ENCODE measurements around the gene PUS10.
"Not testable (repeated sequence)": the region's sequence is repeated elsewhere in the genome, so short reads cannot be mapped to it uniquely, and the experiment has no call there.

Gene PUS10

GRCh38 chr2:60936757-60937156 lies 81.3 kb downstream of the PUS10 start:
- DNase-seq (ENCODE audit: low read depth in 1 of 2, low spot score in 1 of 2) = no peak

DNA sequence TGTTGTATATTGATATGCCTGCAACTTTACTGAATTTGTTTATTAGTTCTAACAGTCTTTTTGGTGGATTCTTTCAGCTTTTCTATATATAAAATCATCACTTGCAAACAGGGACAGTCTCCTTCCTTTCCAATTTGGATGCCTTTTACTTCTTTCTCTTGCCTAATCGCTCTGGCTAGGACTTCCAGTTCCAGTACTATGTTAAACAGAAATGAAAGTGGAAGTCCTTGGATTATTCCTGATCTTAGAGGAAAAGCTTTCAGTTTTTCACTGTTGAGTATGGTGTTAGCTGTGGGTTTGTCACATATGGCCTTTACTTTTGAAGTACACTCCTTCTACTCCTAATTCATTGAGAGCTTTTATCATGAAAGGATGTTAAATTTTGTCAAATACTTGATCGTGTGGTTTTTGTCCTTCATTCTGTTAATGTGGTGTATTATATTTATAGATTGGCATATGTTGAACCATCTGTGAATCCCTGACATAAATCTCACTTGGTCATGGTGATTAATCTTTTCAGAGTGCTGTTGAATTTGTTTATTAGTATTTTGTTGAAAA lies 83.8 kb downstream of the PUS10 start:
- no peak for DNase-seq (ENCODE audit: low read depth in 1 of 2, low spot score in 1 of 2)

GRCh38 chr2:60932954-60933353 lies 85.1 kb downstream of the PUS10 start:
- no peak for DNase-seq (ENCODE audit: low read depth in 1 of 2, low spot score in 1 of 2)

GRCh38 chr2:60932061-60932460 lies 86.0 kb downstream of the PUS10 start:
- DNase-seq (ENCODE audit: low read depth in 1 of 2, low spot score in 1 of 2) = not testable (repeated sequence)

DNA sequence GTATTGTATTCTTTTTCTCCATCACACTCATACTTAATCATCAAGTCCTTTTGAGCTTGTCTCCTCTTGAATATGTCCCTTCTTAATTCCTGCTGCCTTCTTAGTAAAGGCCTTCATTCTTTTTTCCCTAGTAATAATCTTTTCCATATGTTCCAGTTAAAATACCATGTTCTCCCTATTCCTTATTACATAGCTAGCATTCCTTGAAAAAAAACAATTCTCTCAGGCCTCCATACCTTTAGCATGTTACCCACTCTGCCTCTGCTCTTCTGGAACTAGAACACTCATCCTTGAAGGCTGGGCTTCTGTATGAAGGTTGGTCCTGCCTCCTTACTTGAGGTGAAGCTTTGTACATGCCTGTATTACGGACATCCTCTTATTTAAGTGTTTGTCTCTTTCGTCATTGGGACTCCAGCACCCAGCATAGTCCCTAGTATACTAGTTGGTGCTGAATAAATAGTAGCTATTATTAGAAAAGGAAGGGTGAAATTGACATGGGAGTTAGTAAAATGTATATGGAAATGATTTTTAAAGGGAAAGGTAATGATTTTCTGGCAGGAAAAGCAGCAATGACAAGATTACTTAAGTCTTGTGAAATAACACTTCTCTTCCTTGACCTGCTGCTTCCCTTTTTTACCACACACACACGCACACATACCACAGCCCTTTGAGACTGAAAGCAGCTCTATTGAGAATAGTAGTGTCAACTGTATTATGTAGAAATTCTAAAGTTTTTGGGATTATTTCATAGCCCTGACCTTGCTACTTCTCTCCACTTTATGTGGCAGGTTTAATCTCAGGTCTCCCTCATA lies 91.1 kb downstream of the PUS10 start:
- no peak for DNase-seq (ENCODE audit: low read depth in 1 of 2, low spot score in 1 of 2)

- no peak for DNase-seq (ENCODE audit: low read depth in 1 of 2, low spot score in 1 of 2)
Measured at GRCh38 chr2:60925994-60926740, 91.9 kb downstream of the PUS10 start.

DNA sequence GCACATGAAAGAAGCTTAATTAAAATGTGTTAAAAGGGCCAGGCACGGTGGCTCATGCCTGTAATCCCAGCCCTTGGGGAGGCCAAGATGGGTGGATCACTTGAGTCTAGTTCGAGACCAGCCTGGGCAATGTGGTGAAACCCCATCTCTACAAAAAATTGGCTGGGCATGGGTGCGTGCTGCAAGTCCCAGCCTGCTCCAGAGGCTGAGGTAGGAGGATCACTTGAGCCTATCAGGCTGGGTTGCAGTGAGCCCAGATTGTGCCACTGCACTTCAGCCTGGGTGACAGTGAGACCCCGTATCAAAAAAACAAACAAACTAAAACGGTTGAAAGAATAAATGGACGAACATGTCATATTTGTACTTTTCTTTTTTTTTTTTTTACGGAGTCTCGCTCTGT lies 110.7 kb downstream of the PUS10 start:
- no peak for DNase-seq (ENCODE audit: low read depth in 1 of 2, low spot score in 1 of 2)

GRCh38 chr2:60906395-60906794 lies 111.7 kb downstream of the PUS10 start:
- no peak for DNase-seq (ENCODE audit: low read depth in 1 of 2, low spot score in 1 of 2)

- DNase-seq (ENCODE audit: low read depth in 1 of 2, low spot score in 1 of 2) = not testable (repeated sequence)
Measured at GRCh38 chr2:60905867-60906266, 112.2 kb downstream of the PUS10 start.

GRCh38 chr2:60901296-60901695 lies 116.8 kb downstream of the PUS10 start:
- not testable (repeated sequence) for DNase-seq (ENCODE audit: low read depth in 1 of 2, low spot score in 1 of 2)

GRCh38 chr2:60899892-60900249 lies 118.2 kb downstream of the PUS10 start:
- no peak for DNase-seq (ENCODE audit: low read depth in 1 of 2, low spot score in 1 of 2)

DNA sequence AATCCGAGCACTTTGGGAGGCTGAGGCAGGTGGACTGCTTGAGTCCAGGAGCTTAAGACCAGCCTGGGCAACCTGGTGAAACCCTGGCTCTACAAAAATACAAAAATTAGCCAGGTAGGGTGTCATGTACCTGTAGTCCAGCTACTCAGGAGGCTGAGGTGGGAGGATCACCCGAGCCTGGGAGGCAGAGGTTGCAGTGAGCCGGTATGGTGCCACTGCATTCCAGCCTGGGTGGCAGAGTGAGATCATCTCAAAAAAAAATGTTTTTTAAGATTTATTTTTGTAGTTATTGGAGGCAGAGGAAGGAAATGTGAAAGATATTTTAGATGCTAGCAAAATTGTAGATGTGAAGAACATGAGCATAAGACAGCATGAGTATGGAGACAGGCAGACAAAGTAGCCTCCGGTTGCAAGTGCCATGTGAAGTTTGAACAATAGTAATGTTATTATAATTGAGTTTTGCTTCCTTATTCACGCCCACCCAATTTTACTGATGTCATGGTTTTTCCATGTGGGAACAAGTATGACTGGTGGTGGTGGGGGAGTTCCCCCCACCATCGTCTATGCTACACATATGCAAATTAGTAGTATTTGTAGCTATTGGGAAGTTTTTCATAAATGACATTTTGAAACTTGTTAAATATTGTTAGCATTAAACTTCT lies 118.7 kb downstream of the PUS10 start:
- no peak for DNase-seq (ENCODE audit: low read depth in 1 of 2, low spot score in 1 of 2)

DNA sequence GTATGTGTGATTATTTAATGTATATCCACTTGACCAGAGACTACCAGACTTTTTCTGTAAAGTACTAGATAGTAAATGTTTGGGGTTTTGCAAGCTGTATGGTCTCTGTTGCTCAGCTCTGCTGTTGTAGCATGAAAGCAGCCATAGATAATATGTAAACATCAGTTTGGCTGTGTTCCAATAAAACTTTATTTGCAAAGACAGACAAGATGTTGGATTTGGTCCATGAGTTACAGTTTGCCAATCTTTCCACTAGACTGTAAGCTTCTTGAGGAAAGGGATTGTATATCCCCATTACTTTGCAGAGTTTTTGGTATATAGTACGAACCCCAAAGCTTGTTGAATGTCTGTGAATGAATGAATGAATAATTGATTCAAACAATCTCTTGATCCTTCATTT lies 119.5 kb downstream of the PUS10 start:
- no peak for DNase-seq (ENCODE audit: low read depth in 1 of 2, low spot score in 1 of 2)

All from stimulated activated CD4-positive, alpha-beta T cell treated with anti-CD3 and anti-CD28 coated beads, Interleukin-15, amount 100 ng/mL, for 1 hour (primary cell).